Activated CD8-positive, alpha-beta memory T cell treated with anti-CD3 and anti-CD28 coated beads for 4 hours (primary cell): Measurements from ENCODE around the gene RCC2.
A peak's percentile ranks its signal among the peaks of the same experiment; 100 is the strongest.
"Not testable (repeated sequence)": the region's sequence is repeated elsewhere in the genome, so short reads cannot be mapped to it uniquely, and the experiment has no call there.

Experiments
- DNase-seq, 2 donors: peaks; one replicate each; pipeline ENCODE4 v3.0.0-alpha.2; 2020; ENCODE audit warnings: low read depth in 2 of 2

RCC2 gene

GRCh38 chr1:17439250-17440073 lies at the start of gene RCC2:
Gene RCC2 (minus strand): TSS chr1:17439677. CDS start chr1:17438514, 1,163 bp downstream.
- peak; percentile 42 to 46 for DNase-seq

- DNase-seq = no peak
These were observed 46.8 kb upstream of the RCC2 start for GRCh38 chr1:17486242-17486641.

- no peak for DNase-seq
These were observed 45.8 kb upstream of the RCC2 start for GRCh38 chr1:17485281-17485680.

GRCh38 chr1:17481981-17482380 lies 42.5 kb upstream of the RCC2 start:
- DNase-seq = not testable (repeated sequence)

- DNase-seq = no peak
These were observed 41.4 kb upstream of the RCC2 start for GRCh38 chr1:17480846-17481245.

GRCh38 chr1:17475752-17476151 lies 36.3 kb upstream of the RCC2 start:
- no peak for DNase-seq

- DNase-seq = not testable (repeated sequence)
These were observed 35.5 kb upstream of the RCC2 start for GRCh38 chr1:17474836-17475555.

GRCh38 chr1:17472814-17473213 lies 33.3 kb upstream of the RCC2 start:
- DNase-seq = no peak

- no peak for DNase-seq
These were observed 31.9 kb upstream of the RCC2 start for GRCh38 chr1:17471393-17471792.

GRCh38 chr1:17470021-17470799 lies 30.7 kb upstream of the RCC2 start:
- DNase-seq = no peak

GRCh38 chr1:17468357-17469265 lies 29.1 kb upstream of the RCC2 start:
- not testable (repeated sequence) for DNase-seq

GRCh38 chr1:17466359-17466758 lies 26.9 kb upstream of the RCC2 start:
- DNase-seq = no peak

GRCh38 chr1:17465228-17465627 lies 25.8 kb upstream of the RCC2 start:
- no peak for DNase-seq

GRCh38 chr1:17463991-17464390 lies 24.5 kb upstream of the RCC2 start:
- no peak for DNase-seq

GRCh38 chr1:17462669-17463068 lies 23.2 kb upstream of the RCC2 start:
- DNase-seq = no peak

- DNase-seq = no peak
These were observed 20.7 kb upstream of the RCC2 start for GRCh38 chr1:17460219-17460618.

GRCh38 chr1:17458794-17459193 lies 19.3 kb upstream of the RCC2 start:
- DNase-seq = no peak

GRCh38 chr1:17452686-17453085 lies 13.2 kb upstream of the RCC2 start:
- DNase-seq = no peak

GRCh38 chr1:17452203-17452602 lies 12.7 kb upstream of the RCC2 start:
- not testable (repeated sequence) for DNase-seq

- DNase-seq = no peak
These were observed 12.3 kb upstream of the RCC2 start for GRCh38 chr1:17451731-17452130.

GRCh38 chr1:17447501-17447992 lies 8.1 kb upstream of the RCC2 start:
- DNase-seq = no peak
